DOHH2 (cell line): ENCODE results near the gene MAPRE3.

Source experiments
- EZH2phosphoT487 ChIP-seq: fragments of 200-600 bp; sonication (generic); IDR thresholded peaks from 2 replicates; pipeline ENCODE4 v1.6.1; 2017; ENCODE audit warnings: borderline replicate concordance, mild to moderate bottlenecking, antibody characterized with exemption, low read length, moderate library complexity, mixed read lengths
- TF ChIP-seq, protein P1 (sequence below): fragments of 200-600 bp; sonication (generic); IDR thresholded peaks from one replicate; pipeline ENCODE4 v1.5.1; 2014; ENCODE audit warnings: antibody characterized with exemption, mild to moderate bottlenecking, low read depth, low read length; ENCODE audit not compliant: poor library complexity, severe bottlenecking

DNA sequence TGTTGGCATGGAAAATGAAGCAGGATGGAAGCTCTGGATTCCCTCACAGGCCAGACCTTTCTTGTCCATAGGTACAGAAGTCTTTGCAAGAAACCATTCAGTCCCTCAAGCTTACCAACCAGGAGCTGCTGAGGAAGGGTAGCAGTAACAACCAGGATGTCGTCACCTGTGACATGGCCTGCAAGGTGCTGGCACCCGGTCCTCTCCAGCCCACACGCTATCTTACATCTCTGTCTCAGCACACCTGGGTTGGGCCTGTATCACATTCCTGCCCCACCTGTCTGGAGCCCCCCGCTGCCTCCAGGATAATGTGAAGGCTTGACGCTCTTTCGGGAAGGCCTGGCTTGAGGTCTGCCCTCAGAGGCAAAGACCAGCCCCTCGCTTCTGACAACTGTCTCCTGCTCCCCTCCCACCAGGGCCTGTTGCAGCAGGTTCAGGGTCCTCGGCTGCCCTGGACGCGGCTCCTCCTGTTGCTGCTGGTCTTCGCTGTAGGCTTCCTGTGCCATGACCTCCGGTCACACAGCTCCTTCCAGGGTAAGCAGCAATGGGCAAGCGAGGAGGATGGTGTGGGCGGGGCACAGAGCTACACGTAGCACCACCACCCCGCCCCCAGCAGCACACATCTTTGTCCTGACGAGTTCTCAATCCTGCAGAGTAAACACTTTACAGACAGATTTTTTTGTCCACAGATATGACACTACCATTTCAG, 68.3 kb downstream of the MAPRE3 start:
- TF ChIP-seq, protein P1, sequence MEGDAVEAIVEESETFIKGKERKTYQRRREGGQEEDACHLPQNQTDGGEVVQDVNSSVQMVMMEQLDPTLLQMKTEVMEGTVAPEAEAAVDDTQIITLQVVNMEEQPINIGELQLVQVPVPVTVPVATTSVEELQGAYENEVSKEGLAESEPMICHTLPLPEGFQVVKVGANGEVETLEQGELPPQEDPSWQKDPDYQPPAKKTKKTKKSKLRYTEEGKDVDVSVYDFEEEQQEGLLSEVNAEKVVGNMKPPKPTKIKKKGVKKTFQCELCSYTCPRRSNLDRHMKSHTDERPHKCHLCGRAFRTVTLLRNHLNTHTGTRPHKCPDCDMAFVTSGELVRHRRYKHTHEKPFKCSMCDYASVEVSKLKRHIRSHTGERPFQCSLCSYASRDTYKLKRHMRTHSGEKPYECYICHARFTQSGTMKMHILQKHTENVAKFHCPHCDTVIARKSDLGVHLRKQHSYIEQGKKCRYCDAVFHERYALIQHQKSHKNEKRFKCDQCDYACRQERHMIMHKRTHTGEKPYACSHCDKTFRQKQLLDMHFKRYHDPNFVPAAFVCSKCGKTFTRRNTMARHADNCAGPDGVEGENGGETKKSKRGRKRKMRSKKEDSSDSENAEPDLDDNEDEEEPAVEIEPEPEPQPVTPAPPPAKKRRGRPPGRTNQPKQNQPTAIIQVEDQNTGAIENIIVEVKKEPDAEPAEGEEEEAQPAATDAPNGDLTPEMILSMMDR, result no peak
- TF ChIP-seq EZH2phosphoT487, result no peak
